HepG2 (cell line): ENCODE measurements around the gene EGFR. TPM values are rescaled to one million over a fixed set of nuclear protein-coding genes. Genes with fewer than 3 reads are reported as not detected.

Source experiments
- ATAC-seq: fragments of 200-7000 bp; cut with Tn5 transposase; 3 replicates; pipeline ENCODE4 v1.9.1; 2020; ENCODE audit warnings: mild to moderate bottlenecking, moderate library complexity
- BruUV-seq: library from RNA; stranded (reverse); fragments of 400-500 nt; replicated peaks from 2 replicates; lab custom pipeline; 2021; lab: Mats Ljungman, UMichigan
- CTCF ChIA-PET: fragments of 300-600 bp; formaldehyde crosslinking; extraction: SDS; loops from one replicate; lab custom pipeline; 2021; ENCODE audit warnings: low total read pairs, inconsistent platforms, low intra/inter-chr PET ratio; lab: Yijun Ruan, JAX
- POLR2A ChIA-PET: fragments of 350-600 bp; sonication (Branson Sonifier 250); formaldehyde crosslinking; loops from one replicate; lab custom pipeline; 2020; ENCODE audit warnings: antibody characterized with exemption, inconsistent platforms; lab: Yijun Ruan, JAX
- DNase-seq: peaks from one replicate; pipeline ENCODE4 v3.0.0-alpha.2; 2015; ENCODE audit warnings: low spot score
- FAIRE-seq: peaks from 3 replicates; lab custom pipeline; 2011; peaks lifted over from hg19 to GRCh38; lab: Jason Lieb, UNC
- H2AFZ ChIP-seq: one replicate; pipeline ENCODE4 v1.6.1; 2011; ENCODE audit warnings: low read length, inconsistent platforms
- H3K27ac ChIP-seq: fragments of 300-600 bp; 3 replicates; pipeline ENCODE4 v1.8.0; 2011; ENCODE audit warnings: mixed run types, mild to moderate bottlenecking, mixed read lengths, low read length, inconsistent platforms; ENCODE audit not compliant: insufficient read depth; ENCODE audit errors: extremely low read length
- H3K27me3 ChIP-seq, 2 experiments: fragments of 200-600 bp in 1 of 2; 2 replicates in 1 of 2; 3 replicates in 1 of 2; pipeline versions ENCODE4 v1.6.0 to v1.8.0; 2011; ENCODE audit warnings: low read length in 2 of 2, mild to moderate bottlenecking in 2 of 2, moderate library complexity in 2 of 2, inconsistent platforms in 1 of 2; ENCODE audit not compliant: insufficient read depth in 2 of 2, control insufficient read depth in 1 of 2
- H3K36me3 ChIP-seq, 2 experiments: fragments of 200-600 bp in 1 of 2; replicated peaks in 1 of 2; 2 replicates in 1 of 2; 3 replicates in 1 of 2; pipeline versions ENCODE4 v1.5.1 to v1.8.0; 2011; ENCODE audit warnings: low read length in 2 of 2, inconsistent platforms in 1 of 2; ENCODE audit not compliant: insufficient read depth in 2 of 2, control insufficient read depth in 1 of 2
- H3K4me1 ChIP-seq: 2 replicates; pipeline ENCODE4 v1.5.1; 2012; ENCODE audit warnings: low read length, inconsistent platforms; ENCODE audit not compliant: insufficient read depth
- H3K4me2 ChIP-seq: 2 replicates; pipeline ENCODE4 v1.6.0; 2011; ENCODE audit warnings: low read depth, low read length, inconsistent platforms
- H3K4me3 ChIP-seq, 3 experiments: fragments of 200-600 bp in 1 of 3; sonication (generic), shearing (Covaris generic) in 1 of 3; replicated peaks in 1 of 3; 2 replicates each; pipeline ENCODE4 v1.5.1; 2011 to 2016; ENCODE audit warnings: low read length in 3 of 3, inconsistent platforms in 2 of 3, low read depth in 2 of 3, mild to moderate bottlenecking in 2 of 3, control low read depth in 1 of 3, mixed read lengths in 1 of 3; ENCODE audit not compliant: insufficient read depth in 1 of 3
- H3K79me2 ChIP-seq: one replicate; pipeline ENCODE4 v1.6.1; 2011; ENCODE audit warnings: low read length, inconsistent platforms; ENCODE audit not compliant: insufficient read depth
- H3K9ac ChIP-seq: 2 replicates; pipeline ENCODE4 v1.6.0; 2011; ENCODE audit warnings: mild to moderate bottlenecking, low read depth, low read length, inconsistent platforms; ENCODE audit not compliant: insufficient read depth
- H3K9me3 ChIP-seq: 2 replicates; pipeline ENCODE4 v1.5.1; 2012; ENCODE audit warnings: mild to moderate bottlenecking, low read length
- H4K20me1 ChIP-seq: 2 replicates; pipeline ENCODE4 v1.6.0; 2011; ENCODE audit warnings: inconsistent platforms, mild to moderate bottlenecking, low read length, moderate library complexity; ENCODE audit not compliant: insufficient read depth
- AFF4 ChIP-seq: sonication (generic); formaldehyde crosslinking; IDR thresholded peaks from 2 replicates; pipeline ENCODE4 v1.4.0; 2020; ENCODE audit warnings: missing genetic modification reagents
- CSRNP1 ChIP-seq: sonication (generic); formaldehyde crosslinking; IDR thresholded peaks from 2 replicates; pipeline ENCODE4 v1.8.1; 2023; ENCODE audit warnings: mild to moderate bottlenecking, missing genetic modification reagents
- EZH2 ChIP-seq: conservative IDR thresholded peaks from 2 replicates; pipeline ENCODE4 v1.6.1; 2012; ENCODE audit warnings: mild to moderate bottlenecking, low read depth, low read length, moderate library complexity
- IKZF4 ChIP-seq: sonication (generic); formaldehyde crosslinking; IDR thresholded peaks from 2 replicates; pipeline ENCODE4 v1.5.1; 2020; ENCODE audit warnings: borderline replicate concordance, mild to moderate bottlenecking, low read depth, missing genetic modification reagents; ENCODE audit errors: not compliant biosample characterization
- JUND ChIP-seq: sonication (generic); formaldehyde crosslinking; IDR thresholded peaks from 2 replicates; pipeline ENCODE4 v1.8.0; 2022; ENCODE audit warnings: mild to moderate bottlenecking, missing genetic modification reagents
- RXRA ChIP-seq: sonication (generic); formaldehyde crosslinking; IDR thresholded peaks from 2 replicates; pipeline ENCODE4 v1.5.1; 2020; ENCODE audit warnings: missing genetic modification reagents
- SIX1 ChIP-seq: sonication (generic); formaldehyde crosslinking; IDR thresholded peaks from 2 replicates; pipeline ENCODE4 v1.4.0; 2020; ENCODE audit warnings: missing genetic modification reagents, borderline replicate concordance
- SRF ChIP-seq: IDR thresholded peaks from 2 replicates; pipeline ENCODE4 v1.6.1; 2011; ENCODE audit warnings: mild to moderate bottlenecking, low read depth, low read length, moderate library complexity
- TGIF2 ChIP-seq: IDR thresholded peaks from 2 replicates; pipeline ENCODE4 v1.6.1; 2016; ENCODE audit warnings: control low read depth, missing compliant biosample characterization
- TIGD3 ChIP-seq: sonication (generic); formaldehyde crosslinking; IDR thresholded peaks from 2 replicates; pipeline ENCODE4 v1.5.1; 2020; ENCODE audit warnings: mild to moderate bottlenecking, missing genetic modification reagents, borderline replicate concordance
- ZNF18 ChIP-seq: sonication (generic); formaldehyde crosslinking; IDR thresholded peaks from 2 replicates; pipeline ENCODE4 v1.8.0; 2022; ENCODE audit warnings: mild to moderate bottlenecking, missing genetic modification reagents; ENCODE audit not compliant: insufficient replicate concordance
- ZNF251 ChIP-seq: sonication (generic); formaldehyde crosslinking; IDR thresholded peaks from 2 replicates; pipeline ENCODE4 v1.9.0; 2021; ENCODE audit warnings: mild to moderate bottlenecking, missing genetic modification reagents
- ZNF292 ChIP-seq: sonication (generic); formaldehyde crosslinking; IDR thresholded peaks from 2 replicates; pipeline ENCODE4 v1.8.1; 2022; ENCODE audit warnings: mild to moderate bottlenecking, low read depth, missing genetic modification reagents, borderline replicate concordance
- ZNF782 ChIP-seq: sonication (generic); formaldehyde crosslinking; IDR thresholded peaks from 2 replicates; pipeline ENCODE4 v1.4.0; 2020; ENCODE audit warnings: missing genetic modification reagents, mild to moderate bottlenecking, borderline replicate concordance
- ZSCAN12 ChIP-seq: sonication (generic); formaldehyde crosslinking; IDR thresholded peaks from 2 replicates; pipeline ENCODE4 v1.9.0; 2021; ENCODE audit warnings: mild to moderate bottlenecking, missing genetic modification reagents
- WGBS: methylation state at CpG from one replicate; pipeline ENCODE4 v1.1.6; 2017; ENCODE audit warnings: low lambda C conversion rate; 5-methylcytosine and 5-hydroxymethylcytosine counted together
- in situ Hi-C: cut with HindIII; loops from 2 replicates; pipeline ENCODE4 v1.10.0; 2017; ENCODE audit warnings: low pct_unique_long_range_greater_than_20kb; ENCODE audit not compliant: extremely low pct_ligation_motif_present
- intact Hi-C: fragments of 100-400 bp; cut with micrococcal nuclease; formaldehyde crosslinking; loops from one replicate; pipeline ENCODE4 v1.10.0; 2022; ENCODE audit not compliant: unreplicated experiment
- polyA plus RNA-seq, 8 experiments: library from polyadenylated mRNA; depleted of rRNA in 3 of 8; stranded (reverse) in 7 of 8; unstranded in 1 of 8; fragments of >200 nt; fragmentation: Illumina TruSeq in 4 of 8; extraction: Trizol in 4 of 8; gene quantifications; 2 replicates each; pipeline versions ENCODE4 v1.2.1 to v1.2.3, GENCODE V29; 2011 to 2016; ENCODE audit warnings: low read depth in 4 of 8, missing spikeins in 1 of 8, mixed read lengths in 1 of 8; ENCODE audit not compliant: insufficient read depth in 1 of 8
- total RNA-seq, 5 experiments: library from RNA; depleted of rRNA; stranded (reverse); fragments of >200 nt; fragmentation: Illumina TruSeq; extraction: Trizol; gene quantifications; 2 replicates each; pipeline ENCODE4 v1.2.3, GENCODE V29; 2016; ENCODE audit warnings: low read depth in 1 of 5

Gene EGFR
- total and polyA plus RNA-seq, 2 of the 13 experiments (the other 11 are each of a cell fraction or from before 2014, with no cell fraction given), result 7.0 to 10.0 TPM

GRCh38 chr7:55121249-55121648 is 102.4 kb downstream of the EGFR start:
- no peak overlapping the region for H3K9ac ChIP-seq
- WGBS, result 88% methylated on average over 5 of the region's 5 CpGs
- BruUV-seq, result no TSS peak
- intact Hi-C loops, result no loop called here
- CTCF ChIA-PET, result no interaction called here
- TF ChIP-seq ZNF18 (CRISPR knock-in tag), result no peak
- no peak for TF ChIP-seq SRF
- no peak for TF ChIP-seq TGIF2
- TF ChIP-seq AFF4 (CRISPR knock-in tag), result no peak
- no peak for TF ChIP-seq RXRA (CRISPR knock-in tag)
- TF ChIP-seq ZNF292 (CRISPR knock-in tag), result no peak
- TF ChIP-seq ZNF782 (CRISPR knock-in tag), result no peak
- TF ChIP-seq ZSCAN12 (CRISPR knock-in tag), result no peak
- TF ChIP-seq JUND (CRISPR knock-in tag), result no peak
- no peak for TF ChIP-seq SIX1 (CRISPR knock-in tag)
- no peak for TF ChIP-seq CSRNP1 (CRISPR knock-in tag)
- TF ChIP-seq IKZF4 (CRISPR knock-in tag), result no peak
- no peak for TF ChIP-seq ZNF251
- no peak for TF ChIP-seq TIGD3 (CRISPR knock-in tag)
- TF ChIP-seq EZH2, result no peak
- no peak for FAIRE-seq
- no peaks in the 10 kb centered on the region for H3K9me3 ChIP-seq
- no peak for ATAC-seq
- peaks cover 17% of the 10 kb centered on the region; the same call in 1 of the 2 replicates for H3K4me1 ChIP-seq
- no peak overlapping the region for H2AFZ ChIP-seq
- no peaks in the 10 kb centered on the region for H3K36me3 ChIP-seq
- no peak overlapping the region for H3K27ac ChIP-seq
- no peaks in the 10 kb centered on the region for H3K27me3 ChIP-seq
- no peak overlapping the region for H3K4me2 ChIP-seq
- in situ Hi-C loops, result no loop called here
- no peaks in the 10 kb centered on the region for H3K79me2 ChIP-seq
- no peak for DNase-seq
- H4K20me1 ChIP-seq, result no peaks in the 10 kb centered on the region
- POLR2A ChIA-PET, result no interaction called here
- H3K4me3 ChIP-seq, result no peak overlapping the region
